VCaP (cell line): ENCODE measurements around the gene CLCA1.

Experiments
- H3K27ac ChIP-seq: fragments of 450-650 bp; 2 replicates; pipeline ENCODE4 v1.5.1; 2017
- CTCF ChIP-seq: fragments of 450-650 bp; conservative IDR thresholded peaks from 2 replicates; pipeline ENCODE4 v1.5.1; 2017; ENCODE audit warnings: mild to moderate bottlenecking, moderate library complexity

Gene CLCA1

GRCh38 chr1:86447198-86447790, 21.4 kb upstream of the CLCA1 start:
- TF ChIP-seq CTCF = no peak
- no peak overlapping the region for H3K27ac ChIP-seq

- TF ChIP-seq CTCF = no peak
- no peak overlapping the region for H3K27ac ChIP-seq
Measured at GRCh38 chr1:86448670-86449069, 20.1 kb upstream of the CLCA1 start.

- TF ChIP-seq CTCF = no peak
- no peak overlapping the region for H3K27ac ChIP-seq
Measured at GRCh38 chr1:86449103-86449502, 19.6 kb upstream of the CLCA1 start.

GRCh38 chr1:86450847-86451246, 17.9 kb upstream of the CLCA1 start:
- H3K27ac ChIP-seq = no peak overlapping the region
- no peak for TF ChIP-seq CTCF

GRCh38 chr1:86453664-86454063, 15.1 kb upstream of the CLCA1 start:
- H3K27ac ChIP-seq = no peak overlapping the region
- no peak for TF ChIP-seq CTCF

- no peak overlapping the region for H3K27ac ChIP-seq
- no peak for TF ChIP-seq CTCF
Measured at GRCh38 chr1:86455073-86455472, 13.7 kb upstream of the CLCA1 start.

GRCh38 chr1:86460998-86461397, 7.7 kb upstream of the CLCA1 start:
- no peak overlapping the region for H3K27ac ChIP-seq
- TF ChIP-seq CTCF = no peak
